Lower leg skin (tissue), 4 donors: Measurements from ENCODE around the gene BICC1. TPM values are rescaled to one million over a fixed set of nuclear protein-coding genes. Genes with fewer than 3 reads are reported as not detected.

ENCODE experiments used
- DNase-seq, 2 donors: peaks; one replicate each; pipeline ENCODE4 v3.0.0-alpha.2; 2019; ENCODE audit warnings: low spot score in 2 of 2
- H3K4me3 ChIP-seq: fragments of 200-600 bp; sonication (generic); 2 replicates; pipeline ENCODE4 v1.5.1; 2017; ENCODE audit warnings: mild to moderate bottlenecking, low read depth; ENCODE audit not compliant: poor library complexity, severe bottlenecking
- CTCF ChIP-seq, 3 donors: fragments of 450-650 bp; IDR thresholded peaks; one replicate each; pipeline ENCODE4 v1.5.1; 2016; ENCODE audit warnings: antibody characterized with exemption in 3 of 3, mild to moderate bottlenecking in 3 of 3, moderate library complexity in 2 of 3
- POLR2A ChIP-seq, 2 donors: fragments of 450-650 bp; IDR thresholded peaks; one replicate each; pipeline ENCODE4 v1.6.1; 2016 to 2017; ENCODE audit warnings: antibody characterized with exemption in 2 of 2, mild to moderate bottlenecking in 1 of 2, moderate library complexity in 1 of 2
- WGBS, 2 donors: methylation state at CpG; one replicate each; pipeline ENCODE4 v1.1.5; 2018; 5-methylcytosine and 5-hydroxymethylcytosine counted together
- intact Hi-C: fragments of 100-400 bp; cut with DNase I; formaldehyde crosslinking; loops from one replicate; pipeline ENCODE4 v1.15.0; 2023; ENCODE audit warnings: low total_unique reads
- total RNA-seq, 4 donors: library from RNA; depleted of rRNA; stranded (reverse); fragments of >200 nt; gene quantifications; one replicate each; pipeline ENCODE4 v1.1.0, GENCODE V29; 2016

Gene BICC1
- total RNA-seq, 4 donors from 2014 or later: 5.0 to 11.5 (median 7.1) TPM

- no peak overlapping the region for H3K4me3 ChIP-seq
- no peak for DNase-seq
- TF ChIP-seq CTCF (IDR thresholded peaks at IDR 0.05) (no peak), POLR2A (IDR thresholded peaks at IDR 0.05) (no peak)
- intact Hi-C loops: no loop called here
- WGBS, 2 donors: 53 to 60% methylated on average over 3 of the region's 3 CpGs
Observed at GRCh38 chr10:58576751-58577436, 64.2 kb downstream of the BICC1 start.

GRCh38 chr10:58577437-58577777, 64.7 kb downstream of the BICC1 start:
- intact Hi-C loops: no loop called here
- TF ChIP-seq CTCF (IDR thresholded peaks at IDR 0.05): no peak
- no peak for TF ChIP-seq POLR2A (IDR thresholded peaks at IDR 0.05)
- DNase-seq: no peak
- H3K4me3 ChIP-seq: no peak overlapping the region

- 77 to 89% methylated on average over 8 of the region's 8 CpGs for WGBS, 2 donors
- TF ChIP-seq POLR2A (IDR thresholded peaks at IDR 0.05) (no peak), CTCF (IDR thresholded peaks at IDR 0.05) (no peak)
- no peak overlapping the region for H3K4me3 ChIP-seq
- no peak for DNase-seq
- intact Hi-C loops: no loop called here
Observed at GRCh38 chr10:58578366-58578765, 65.7 kb downstream of the BICC1 start.

GRCh38 chr10:58579011-58579655, 66.5 kb downstream of the BICC1 start:
- WGBS, 2 donors: 82% methylated on average over 11 of the region's 11 CpGs
- no peak overlapping the region for H3K4me3 ChIP-seq
- DNase-seq: no peak
- intact Hi-C loops: no loop called here
- TF ChIP-seq CTCF (IDR thresholded peaks at IDR 0.05) (no peak), POLR2A (IDR thresholded peaks at IDR 0.05) (no peak)

- intact Hi-C loops: no loop called here
- TF ChIP-seq CTCF (IDR thresholded peaks at IDR 0.05) (no peak), POLR2A (IDR thresholded peaks at IDR 0.05) (no peak)
- no peak overlapping the region for H3K4me3 ChIP-seq
- DNase-seq: no peak
Observed at GRCh38 chr10:58582045-58582444, 69.4 kb downstream of the BICC1 start.

- intact Hi-C loops: no loop called here
- no peak overlapping the region for H3K4me3 ChIP-seq
- 89 to 90% methylated on average over 2 of the region's 2 CpGs for WGBS, 2 donors
- TF ChIP-seq CTCF (IDR thresholded peaks at IDR 0.05) (no peak), POLR2A (IDR thresholded peaks at IDR 0.05) (no peak)
- no peak for DNase-seq
Observed at GRCh38 chr10:58585435-58585834, 72.8 kb downstream of the BICC1 start.
